NCI-H187 (cell line): ENCODE measurements around the gene TP53TG3D.
"Not testable (repeated sequence)": the region's sequence is repeated elsewhere in the genome, so short reads cannot be mapped to it uniquely, and the experiment has no call there.

ENCODE experiments used
- DNase-seq, 2 experiments: peaks; one replicate each; lab custom pipeline; 2025; lab: John Stamatoyannopoulos, UW

Gene TP53TG3D, protein sequence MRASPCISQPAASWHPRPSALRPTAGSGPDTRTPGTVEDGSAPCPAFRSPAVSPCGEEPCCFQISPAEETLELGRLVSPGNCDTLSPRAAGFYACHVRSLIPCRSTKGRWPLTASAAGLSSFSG

DNA sequence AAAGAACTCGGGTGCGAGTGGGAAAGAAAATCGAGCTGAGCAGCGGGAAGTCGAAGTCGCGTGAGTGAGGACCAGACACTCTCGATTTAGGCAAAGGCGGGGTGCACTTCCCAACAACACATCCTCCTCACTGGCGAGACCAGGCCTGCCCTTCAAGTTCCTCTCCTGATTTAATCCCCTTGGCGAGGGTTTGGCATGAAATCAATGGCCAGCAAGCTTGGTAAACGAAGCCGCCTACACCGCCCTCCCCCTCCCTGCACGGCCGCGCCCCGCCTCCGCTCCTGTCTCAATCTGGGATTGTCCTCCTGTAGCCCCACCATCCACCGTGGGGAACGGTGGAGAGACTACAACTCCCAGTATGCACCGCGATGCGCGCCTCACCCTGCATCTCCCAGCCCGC, at the start of gene TP53TG3D:
Gene TP53TG3D, plus strand, starts transcription at position 301 of the 400 bp plus-strand sequence. Its CDS starts 68 bp downstream, at position 369.
- DNase-seq, result not testable (repeated sequence)

DNA sequence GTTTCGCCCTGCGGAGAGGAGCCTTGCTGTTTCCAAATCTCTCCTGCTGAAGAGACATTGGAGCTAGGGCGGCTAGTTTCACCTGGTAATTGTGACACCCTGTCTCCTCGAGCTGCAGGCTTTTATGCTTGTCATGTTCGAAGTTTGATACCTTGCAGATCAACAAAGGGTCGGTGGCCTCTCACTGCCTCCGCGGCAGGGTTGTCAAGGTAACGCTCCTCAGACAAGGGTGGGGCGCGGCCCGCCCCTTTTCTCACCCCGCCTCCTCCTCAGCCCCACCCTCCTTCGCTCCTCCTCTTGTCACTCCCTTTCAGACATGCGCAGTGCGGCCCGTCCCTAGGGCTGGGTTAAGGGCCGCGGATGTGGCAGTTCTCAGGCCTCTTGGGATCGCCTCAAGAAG, 421 bp downstream of the TP53TG3D start:
- DNase-seq, result not testable (repeated sequence)

DNA sequence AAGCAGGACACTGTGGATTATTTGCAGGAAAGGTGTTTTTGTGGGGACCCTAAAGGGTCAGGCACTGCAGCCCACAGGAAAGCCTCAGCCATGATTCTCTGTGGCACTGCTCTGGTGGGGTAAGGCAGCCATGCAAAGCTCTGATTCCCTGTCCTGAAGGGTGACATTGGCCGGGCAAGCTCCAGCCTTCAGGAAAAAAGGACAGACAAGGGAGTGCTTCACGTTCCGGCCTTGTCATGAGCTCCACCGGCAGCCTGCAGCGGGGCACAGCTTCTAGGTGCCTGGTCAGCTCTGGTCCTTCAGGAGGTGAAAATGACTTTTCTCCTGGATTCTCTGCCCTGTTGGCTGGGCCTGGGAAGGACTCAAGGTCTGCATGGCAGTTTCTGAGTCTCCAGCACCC, 8.4 kb downstream of the TP53TG3D start:
- DNase-seq, result not testable (repeated sequence)

DNA sequence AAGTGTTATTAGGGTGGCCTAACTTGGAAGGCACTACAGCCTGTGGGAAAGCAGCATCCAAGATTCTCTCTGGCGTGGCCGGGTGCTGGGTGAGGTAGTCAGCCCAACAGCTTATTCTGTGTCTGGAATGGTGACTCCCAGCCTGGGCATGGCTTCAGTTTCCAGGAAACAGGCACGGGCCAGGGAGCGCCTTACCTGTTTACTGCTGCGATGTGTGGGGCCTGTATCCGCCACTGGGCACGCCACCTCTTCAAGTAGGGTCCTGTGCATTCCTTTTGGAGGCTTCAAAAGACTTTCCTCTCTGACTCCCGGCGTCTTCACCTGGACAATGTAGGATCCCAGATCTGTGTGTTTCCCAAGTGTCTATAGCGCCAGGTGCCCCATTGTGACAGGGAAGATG, 10.5 kb downstream of the TP53TG3D start:
- DNase-seq, result not testable (repeated sequence)

DNA sequence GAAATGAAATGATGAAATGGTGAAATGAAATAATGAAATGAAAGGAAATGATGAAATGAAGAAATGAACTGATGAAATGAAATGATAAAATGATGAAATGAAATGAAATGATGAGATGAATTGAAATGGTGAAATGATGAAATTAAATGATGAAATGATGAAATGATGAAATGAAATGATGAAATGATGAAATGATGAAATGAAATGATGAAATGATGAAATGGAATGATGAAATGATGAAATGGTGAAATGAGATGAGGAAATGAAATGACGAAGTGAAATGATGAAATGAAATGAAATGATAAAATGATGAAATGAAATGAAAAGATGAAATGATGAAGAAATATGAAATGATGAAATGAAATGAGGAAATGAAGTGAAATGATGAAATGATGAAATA, 28.8 kb downstream of the TP53TG3D start:
- not testable (repeated sequence) for DNase-seq

DNA sequence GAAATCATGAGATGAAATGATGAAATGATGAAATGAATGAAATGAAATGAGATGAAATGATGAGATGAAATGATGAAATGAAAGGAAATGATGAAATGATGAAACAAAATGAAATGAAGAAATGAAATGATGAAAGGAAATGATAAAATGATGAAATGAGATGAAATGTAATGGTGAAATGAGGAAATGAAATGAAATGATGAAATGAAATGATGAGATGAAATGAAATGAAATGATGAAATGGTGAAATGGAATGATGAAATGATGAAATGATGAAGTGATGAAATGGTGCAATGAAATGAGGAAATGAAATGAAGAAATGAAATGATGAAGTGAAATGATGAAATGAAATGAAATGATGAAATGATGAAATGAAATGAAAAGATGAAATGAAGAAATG, 29.9 kb downstream of the TP53TG3D start:
- DNase-seq, result not testable (repeated sequence)

DNA sequence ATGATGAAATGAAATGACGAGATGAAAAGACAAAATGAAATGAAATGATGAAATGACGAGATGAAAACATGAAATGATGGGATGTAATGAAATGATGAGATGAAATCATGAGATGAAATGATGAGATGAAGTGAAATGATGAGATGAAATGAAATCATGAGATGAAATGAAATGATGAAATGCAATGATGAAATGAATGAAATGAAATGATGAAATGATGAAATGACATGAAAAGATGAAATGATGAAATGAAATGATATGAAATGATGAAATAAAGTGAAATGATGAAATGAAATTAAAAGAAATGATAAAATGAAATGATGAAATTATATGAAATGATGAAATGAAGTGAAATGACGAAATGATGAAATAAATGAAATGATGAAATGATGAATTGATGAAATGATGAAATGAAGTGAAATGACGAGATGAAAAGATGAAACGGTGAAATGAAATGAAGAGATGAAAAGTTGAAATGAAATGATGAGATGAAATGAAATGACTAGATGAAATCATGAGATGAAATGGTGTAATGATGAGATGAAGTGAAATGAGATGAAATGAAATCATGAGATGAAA, 30.9 kb downstream of the TP53TG3D start:
- DNase-seq, result not testable (repeated sequence)

DNA sequence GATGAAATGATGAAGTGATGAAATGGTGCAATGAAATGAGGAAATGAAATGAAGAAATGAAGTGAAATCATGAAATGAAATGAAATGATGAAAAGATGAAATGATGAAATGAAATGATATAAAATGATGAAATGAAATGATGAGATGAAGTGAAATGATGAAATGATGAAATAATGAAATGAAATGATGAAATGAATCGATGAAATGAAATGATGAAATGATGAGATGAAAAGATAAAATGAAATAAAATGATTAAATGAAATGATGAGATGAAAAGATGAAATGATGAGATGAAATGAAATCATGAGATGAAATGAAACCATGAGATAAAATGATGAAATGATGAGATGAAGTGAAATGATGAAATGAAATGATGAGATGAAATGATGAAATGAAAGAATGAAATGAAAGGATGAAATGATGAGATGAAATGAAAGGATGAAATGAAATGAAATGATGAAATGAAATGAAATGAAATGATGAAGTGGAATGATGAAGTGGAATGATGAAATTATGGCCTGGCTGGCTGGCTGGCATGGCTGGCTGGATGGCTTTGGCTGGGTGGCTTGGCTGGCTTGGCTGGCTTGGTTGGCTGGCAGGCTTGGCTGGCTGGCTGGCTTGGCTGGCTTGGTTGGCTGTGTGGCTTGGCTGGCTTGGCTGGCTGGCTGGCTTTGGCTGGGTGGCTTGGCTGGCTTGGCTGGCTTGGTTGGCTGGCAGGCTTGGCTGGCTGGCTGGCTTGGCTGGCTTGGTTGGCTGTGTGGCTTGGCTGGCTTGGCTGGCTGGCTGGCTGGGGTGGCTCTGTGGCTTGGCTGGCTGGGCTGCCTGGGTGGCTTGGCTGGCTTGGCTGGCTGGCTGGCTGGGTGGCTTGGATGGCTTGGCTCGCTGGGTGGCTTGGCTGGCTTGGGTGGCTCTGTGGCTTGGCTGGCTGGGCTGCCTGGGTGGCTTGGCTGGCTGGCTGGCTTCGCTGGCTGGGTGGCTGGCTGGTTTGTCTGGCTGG, 32.0 kb downstream of the TP53TG3D start:
- DNase-seq, result not testable (repeated sequence)

DNA sequence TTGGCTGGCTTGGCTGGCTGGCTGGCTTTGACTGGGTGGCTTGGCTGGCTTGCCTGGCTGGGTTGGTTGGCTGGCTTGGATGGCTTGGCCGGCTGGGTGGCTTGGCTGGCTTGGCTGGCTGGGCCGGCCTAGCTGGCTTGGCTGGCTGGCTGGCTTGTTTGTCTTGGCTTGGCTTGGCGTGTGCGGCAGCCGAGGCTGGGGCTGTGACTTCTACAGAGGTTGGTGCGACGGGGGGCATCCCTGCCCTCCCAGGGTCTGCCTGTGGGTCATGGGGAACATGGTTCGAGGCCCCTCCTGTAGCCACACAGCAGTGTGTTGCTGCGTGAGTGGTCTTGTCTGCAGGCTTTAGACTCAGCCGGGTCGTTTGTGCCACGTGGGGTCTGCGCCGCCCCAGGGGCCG, 33.1 kb downstream of the TP53TG3D start:
- DNase-seq, result not testable (repeated sequence)

DNA sequence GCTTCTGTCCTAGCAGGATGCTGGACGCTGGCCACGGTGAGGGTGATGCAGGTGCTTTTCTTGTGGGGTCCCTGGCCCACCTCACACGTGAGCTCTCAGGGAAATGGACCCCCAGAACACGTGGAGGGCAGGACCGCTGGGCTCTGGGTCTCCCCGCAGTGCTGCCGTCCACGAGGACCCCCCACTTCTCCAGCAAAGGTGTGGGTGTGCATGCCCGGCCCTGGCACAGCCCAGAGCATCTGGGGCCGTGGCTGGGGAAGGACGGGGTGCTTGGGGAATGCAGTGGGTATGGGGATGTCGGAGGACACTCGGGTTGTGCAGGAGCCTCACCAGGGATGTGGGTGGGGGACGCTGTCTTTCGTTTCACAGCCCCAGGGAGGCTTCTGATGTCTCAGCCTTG, 34.7 kb downstream of the TP53TG3D start:
- DNase-seq, result not testable (repeated sequence)

DNA sequence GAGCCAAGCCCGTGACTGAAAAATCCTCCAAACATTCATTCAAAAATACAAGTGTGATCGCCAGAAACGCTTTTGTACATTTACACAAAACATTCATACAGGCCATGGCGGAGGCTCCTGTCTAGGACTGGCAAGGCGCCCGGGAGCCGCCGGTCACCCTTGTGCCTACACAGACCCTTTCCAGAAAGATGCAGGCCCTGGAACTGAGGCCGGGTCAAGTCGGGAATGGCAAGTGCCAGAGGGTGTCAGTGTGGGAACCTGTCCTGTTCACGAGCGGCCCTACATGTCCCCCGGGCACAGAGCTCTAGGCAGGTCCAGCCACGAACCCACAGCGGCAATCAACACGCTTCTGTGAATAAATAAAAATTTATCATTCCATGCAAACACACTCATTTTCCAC, 36.1 kb downstream of the TP53TG3D start:
- DNase-seq, result not testable (repeated sequence)

DNA sequence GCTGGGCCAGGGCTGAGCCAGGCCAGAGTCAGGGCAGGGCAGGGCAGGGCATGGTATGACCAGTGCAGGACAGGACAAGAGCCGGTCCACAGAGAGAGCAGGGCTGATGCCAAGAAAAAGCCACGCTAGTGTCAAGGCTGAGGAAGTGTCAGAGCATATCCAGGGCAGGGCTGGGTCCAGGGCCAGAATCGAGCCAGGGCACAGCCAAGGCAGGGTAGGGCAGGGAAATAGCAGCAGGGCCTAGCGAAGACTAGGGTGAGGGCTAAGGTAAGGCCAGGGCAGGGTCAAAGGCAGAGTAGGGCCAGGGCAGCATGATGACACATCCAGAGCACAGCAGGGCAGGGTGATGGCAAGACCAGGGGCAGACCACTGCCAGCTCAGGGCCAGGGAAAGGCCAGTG, 49.7 kb downstream of the TP53TG3D start:
- not testable (repeated sequence) for DNase-seq
